GM21619 (cell line): Measurements from ENCODE around the gene EI24.

Experiments used
- ATAC-seq: cut with Tn5 transposase; IDR thresholded peaks from one replicate; pipeline ENCODE4 v1.9.1; 2021; ENCODE audit not compliant: unreplicated experiment

The EI24 gene

DNA sequence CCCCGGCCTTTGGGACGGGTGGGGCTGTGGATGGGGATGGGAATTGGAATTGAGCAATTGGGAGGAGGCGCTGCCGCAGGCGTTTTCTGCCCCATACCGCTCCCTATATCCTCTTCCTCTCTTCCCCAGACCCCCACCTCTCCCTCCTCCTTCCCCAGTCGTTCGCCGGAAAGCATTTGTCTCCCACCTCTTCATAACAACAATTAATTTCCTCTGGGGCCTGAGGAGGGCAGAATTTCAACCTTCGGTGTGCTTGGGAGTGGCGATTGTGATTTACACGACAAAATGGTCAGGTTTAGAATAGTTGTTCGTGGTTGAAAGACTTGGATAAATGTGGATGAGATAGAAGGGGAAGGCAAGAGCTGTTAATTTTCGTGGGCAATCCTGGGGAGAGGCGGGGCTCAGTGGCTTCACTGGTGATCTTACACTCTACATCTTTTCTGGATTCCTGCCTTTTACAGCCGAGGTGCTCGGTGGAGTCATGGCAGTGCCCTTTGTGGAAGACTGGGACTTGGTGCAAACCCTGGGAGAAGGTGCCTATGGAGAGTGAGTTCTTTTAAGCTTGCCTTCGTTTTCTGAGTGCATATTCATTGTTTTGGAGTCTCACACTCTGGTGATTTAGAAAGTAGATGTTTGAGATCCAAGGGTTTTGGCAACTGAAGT lies 57.1 kb downstream of the EI24 start:
- ATAC-seq = peak; percentile 36

DNA sequence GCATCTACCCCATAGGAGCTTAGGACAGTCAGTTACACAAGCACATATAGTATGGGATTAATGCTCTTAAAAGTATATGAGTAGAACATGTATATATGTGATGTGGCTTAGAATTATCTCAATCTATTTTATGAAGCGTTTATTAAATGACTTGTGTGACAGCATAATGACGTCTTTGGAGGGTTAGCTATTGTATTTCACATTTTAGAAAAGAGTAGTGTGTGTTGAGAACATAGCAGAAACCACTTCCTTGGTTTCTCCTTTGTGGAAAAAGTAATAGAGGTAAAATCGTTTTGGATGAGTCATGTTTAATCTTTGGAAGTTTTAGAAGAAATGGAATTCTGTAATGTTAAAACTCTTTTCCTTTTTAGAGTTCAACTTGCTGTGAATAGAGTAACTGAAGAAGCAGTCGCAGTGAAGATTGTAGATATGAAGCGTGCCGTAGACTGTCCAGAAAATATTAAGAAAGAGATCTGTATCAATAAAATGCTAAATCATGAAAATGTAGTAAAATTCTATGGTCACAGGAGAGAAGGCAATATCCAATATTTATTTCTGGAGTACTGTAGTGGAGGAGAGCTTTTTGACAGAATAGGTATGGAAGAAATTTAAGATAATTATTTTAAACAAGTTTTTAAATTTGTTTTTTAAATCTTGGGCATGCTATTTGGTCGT lies 58.1 kb downstream of the EI24 start:
- ATAC-seq = no peak
